GM06990 (cell line): ENCODE results near the gene CFAP99.

ENCODE experiments used
- DNase-seq: peaks from one replicate; pipeline ENCODE4 v3.0.0-alpha.2; 2011; ENCODE audit not compliant: insufficient read length; ENCODE audit errors: extremely low read depth
- H3K27me3 ChIP-seq: replicated peaks from 2 replicates; pipeline ENCODE4 v1.6.0; 2011; ENCODE audit warnings: low read length; ENCODE audit not compliant: control insufficient read depth, insufficient read depth
- H3K36me3 ChIP-seq: 2 replicates; pipeline ENCODE4 v1.5.1; 2011; ENCODE audit warnings: low read length; ENCODE audit not compliant: control insufficient read depth, insufficient read depth
- H3K4me3 ChIP-seq: replicated peaks from 2 replicates; pipeline ENCODE4 v1.5.1; 2011; ENCODE audit warnings: low read depth, mild to moderate bottlenecking, control low read depth, low read length
- CTCF ChIP-seq: IDR thresholded peaks from 2 replicates; pipeline ENCODE4 v1.5.1; 2011; ENCODE audit warnings: low read length, control low read depth, mild to moderate bottlenecking, inconsistent platforms; ENCODE audit not compliant: insufficient read depth, poor library complexity, severe bottlenecking

The CFAP99 gene

GRCh38 chr4:2402941-2403340 is 15.8 kb upstream of the CFAP99 start:
- no peak for DNase-seq
- no peaks in the 10 kb centered on the region; the same call in 1 of the 2 replicates for H3K27me3 ChIP-seq
- H3K36me3 ChIP-seq: no peaks in the 10 kb centered on the region
- H3K4me3 ChIP-seq: no peak overlapping the region
- no peak for TF ChIP-seq CTCF

- Histone ChIP-seq H3K4me3 (no peak overlapping the region), H3K27me3 (no peaks in the 10 kb centered on the region), H3K36me3 (no peaks in the 10 kb centered on the region)
- DNase-seq: no peak
- TF ChIP-seq CTCF: no peak
Measured at GRCh38 chr4:2406406-2406805, 12.3 kb upstream of the CFAP99 start.

GRCh38 chr4:2406920-2407319 is 11.8 kb upstream of the CFAP99 start:
- no peak for TF ChIP-seq CTCF
- no peak overlapping the region for H3K4me3 ChIP-seq
- no peaks in the 10 kb centered on the region for H3K36me3 ChIP-seq
- H3K27me3 ChIP-seq: no peaks in the 10 kb centered on the region
- no peak for DNase-seq

- Histone ChIP-seq H3K27me3 (no peaks in the 10 kb centered on the region), H3K36me3 (no peaks in the 10 kb centered on the region), H3K4me3 (no peak overlapping the region)
- no peak for DNase-seq
- no peak for TF ChIP-seq CTCF
Measured at GRCh38 chr4:2407991-2408342, 10.8 kb upstream of the CFAP99 start.

- Histone ChIP-seq H3K4me3 (no peak overlapping the region), H3K27me3 (no peaks in the 10 kb centered on the region), H3K36me3 (no peaks in the 10 kb centered on the region)
- TF ChIP-seq CTCF: no peak
- peak; percentile 46 for DNase-seq
Measured at GRCh38 chr4:2408401-2408958, 10.3 kb upstream of the CFAP99 start.

- Histone ChIP-seq H3K27me3 (no peaks in the 10 kb centered on the region), H3K4me3 (no peak overlapping the region), H3K36me3 (no peaks in the 10 kb centered on the region)
- DNase-seq: no peak
- TF ChIP-seq CTCF: no peak
Measured at GRCh38 chr4:2408976-2409375, 9.8 kb upstream of the CFAP99 start.
